ENCODE results near the gene MS4A15.

MS4A15 gene

DNA sequence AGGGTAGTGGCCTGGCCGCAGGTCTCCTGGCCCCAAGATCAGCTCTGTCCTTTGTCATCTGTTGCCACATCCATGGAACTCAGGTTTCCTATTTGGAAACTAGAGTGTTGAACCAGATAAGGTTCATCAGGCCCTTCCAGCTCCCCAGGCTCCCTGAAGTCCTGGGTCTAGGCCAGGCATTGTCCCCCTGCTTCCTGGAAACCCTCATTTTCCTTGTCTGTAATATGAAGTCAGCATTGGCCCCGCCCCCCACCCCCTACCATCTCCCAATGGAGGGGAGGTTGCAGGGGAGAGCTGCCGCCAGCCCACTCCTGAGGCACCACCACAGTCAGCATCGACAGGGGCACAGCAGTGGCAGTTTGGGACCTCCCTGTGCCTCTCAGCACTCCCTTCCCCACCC is 19.5 kb downstream of the MS4A15 start:
- H3K36me3 ChIP-seq (ENCODE audit: insufficient read depth, insufficient read length, low read length), result no peaks in the 10 kb centered on the region
- no peak overlapping the region for H3K4me3 ChIP-seq (ENCODE audit: insufficient read length, low read depth)
- H3K4me1 ChIP-seq (ENCODE audit: insufficient read depth, insufficient read length), result peaks cover 4% of the 10 kb centered on the region
- no peak for DNase-seq (ENCODE audit: low read depth, low spot score)
- no peak overlapping the region for H3K9ac ChIP-seq (ENCODE audit: insufficient read length, low read depth)
- 0 out of 2 replicates have a peak, but pooled peaks cover 5% of the 10 kb centered on the region for H3K9me3 ChIP-seq (ENCODE audit: insufficient read depth, low read length)
- H3K27me3 ChIP-seq (ENCODE audit: insufficient read depth, insufficient read length), result no peaks in the 10 kb centered on the region
- no peak for TF ChIP-seq YY1 (IDR thresholded peaks at IDR 0.05; ENCODE audit: insufficient read depth, insufficient read length)

DNA sequence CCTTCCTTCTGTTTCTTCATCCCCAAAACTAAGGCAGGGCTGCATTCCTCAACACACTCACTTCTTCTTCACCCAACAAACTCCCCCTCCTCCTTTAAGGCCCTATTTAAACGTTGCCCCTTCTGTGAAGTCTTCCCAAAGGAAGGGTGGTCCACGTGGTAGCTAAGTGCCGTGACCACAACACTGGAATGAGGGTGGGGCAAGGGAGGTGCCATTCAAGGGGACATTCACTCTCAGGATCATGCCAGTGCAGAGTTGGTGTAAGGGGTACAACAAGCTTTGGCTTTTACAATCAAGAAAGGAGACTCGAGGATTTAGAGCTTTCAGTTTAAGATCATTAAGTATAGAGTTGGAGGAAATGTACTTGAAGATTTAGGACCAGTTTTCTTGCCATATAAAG is 20.4 kb downstream of the MS4A15 start:
- H3K9me3 ChIP-seq (ENCODE audit: insufficient read depth, low read length), result 0 out of 2 replicates have a peak, but pooled peaks cover 5% of the 10 kb centered on the region
- H3K27me3 ChIP-seq (ENCODE audit: insufficient read depth, insufficient read length), result no peaks in the 10 kb centered on the region
- H3K9ac ChIP-seq (ENCODE audit: insufficient read length, low read depth), result no peak overlapping the region
- no peak overlapping the region for H3K4me3 ChIP-seq (ENCODE audit: insufficient read length, low read depth)
- DNase-seq (ENCODE audit: low read depth, low spot score), result no peak
- peaks cover 4% of the 10 kb centered on the region for H3K4me1 ChIP-seq (ENCODE audit: insufficient read depth, insufficient read length)
- no peaks in the 10 kb centered on the region for H3K36me3 ChIP-seq (ENCODE audit: insufficient read depth, insufficient read length, low read length)
- TF ChIP-seq YY1 (IDR thresholded peaks at IDR 0.05; ENCODE audit: insufficient read depth, insufficient read length) (no peak), SUZ12 (IDR thresholded peaks at IDR 0.05; ENCODE audit: extremely low read depth, insufficient read depth, insufficient read length) (no peak), ZNF274 (IDR thresholded peaks at IDR 0.05; ENCODE audit: low read depth, low read length) (no peak)

DNA sequence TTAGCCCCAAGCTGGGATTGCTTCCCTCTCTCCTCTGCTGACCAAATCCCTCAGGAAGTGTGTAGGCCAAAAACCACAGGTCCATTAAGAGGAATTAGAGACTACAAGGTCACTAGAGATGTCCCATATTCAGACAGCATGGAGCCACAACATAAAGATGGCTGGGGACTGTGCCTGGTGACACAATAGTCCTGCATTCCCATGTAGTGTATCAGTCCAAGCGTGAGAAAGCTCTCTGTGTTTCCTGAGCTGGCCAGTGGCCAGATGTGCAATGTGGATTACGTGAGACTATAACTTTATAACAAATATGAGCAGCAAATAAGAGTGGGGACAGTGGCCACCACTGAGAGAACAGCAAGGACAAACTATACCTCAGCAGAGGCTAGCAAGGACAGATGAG is 20.9 kb downstream of the MS4A15 start:
- DNase-seq (ENCODE audit: low read depth, low spot score), result no peak
- H3K4me1 ChIP-seq (ENCODE audit: insufficient read depth, insufficient read length), result peaks cover 4% of the 10 kb centered on the region
- 0 out of 2 replicates have a peak, but pooled peaks cover 5% of the 10 kb centered on the region for H3K9me3 ChIP-seq (ENCODE audit: insufficient read depth, low read length)
- no peaks in the 10 kb centered on the region for H3K27me3 ChIP-seq (ENCODE audit: insufficient read depth, insufficient read length)
- no peaks in the 10 kb centered on the region for H3K36me3 ChIP-seq (ENCODE audit: insufficient read depth, insufficient read length, low read length)
- TF ChIP-seq YY1 (IDR thresholded peaks at IDR 0.05; ENCODE audit: insufficient read depth, insufficient read length) (no peak), SUZ12 (IDR thresholded peaks at IDR 0.05; ENCODE audit: extremely low read depth, insufficient read depth, insufficient read length) (no peak), ZNF274 (IDR thresholded peaks at IDR 0.05; ENCODE audit: low read depth, low read length) (no peak)
- no peak overlapping the region for H3K4me3 ChIP-seq (ENCODE audit: insufficient read length, low read depth)
- H3K9ac ChIP-seq (ENCODE audit: insufficient read length, low read depth), result no peak overlapping the region

DNA sequence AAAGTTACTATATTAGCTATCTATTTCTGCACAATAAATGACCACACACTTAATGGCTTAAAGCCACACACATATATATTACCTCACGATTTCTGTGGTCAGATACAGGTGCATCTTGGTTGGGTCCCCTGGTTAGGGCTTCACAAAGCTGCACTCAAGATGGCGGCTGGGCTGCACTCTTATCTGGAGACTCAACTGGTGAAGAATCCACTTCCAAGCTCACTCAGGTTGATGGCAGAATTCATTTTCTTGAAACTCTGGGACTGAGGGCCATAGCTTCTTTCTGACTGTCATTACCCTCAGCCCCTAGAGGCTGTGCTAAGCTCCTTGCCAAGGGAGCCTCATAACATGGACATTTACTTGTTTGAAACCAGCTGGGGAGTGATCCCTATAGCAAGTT is 23.4 kb downstream of the MS4A15 start:
- Histone ChIP-seq H3K9ac (ENCODE audit: insufficient read length, low read depth) (no peak overlapping the region), H3K36me3 (ENCODE audit: insufficient read depth, insufficient read length, low read length) (no peaks in the 10 kb centered on the region), H3K4me3 (ENCODE audit: insufficient read length, low read depth) (no peak overlapping the region), H3K4me1 (ENCODE audit: insufficient read depth, insufficient read length) (peaks cover 4% of the 10 kb centered on the region), H3K27me3 (ENCODE audit: insufficient read depth, insufficient read length) (no peaks in the 10 kb centered on the region), H3K9me3 (ENCODE audit: insufficient read depth, low read length) (0 out of 2 replicates have a peak, but pooled peaks cover 5% of the 10 kb centered on the region)
- DNase-seq (ENCODE audit: low read depth, low spot score), result no peak
- TF ChIP-seq YY1 (IDR thresholded peaks at IDR 0.05; ENCODE audit: insufficient read depth, insufficient read length), result no peak
- TF ChIP-seq SUZ12 (IDR thresholded peaks at IDR 0.05; ENCODE audit: extremely low read depth, insufficient read depth, insufficient read length), result no peak
- no peak for TF ChIP-seq ZNF274 (IDR thresholded peaks at IDR 0.05; ENCODE audit: low read depth, low read length)

DNA sequence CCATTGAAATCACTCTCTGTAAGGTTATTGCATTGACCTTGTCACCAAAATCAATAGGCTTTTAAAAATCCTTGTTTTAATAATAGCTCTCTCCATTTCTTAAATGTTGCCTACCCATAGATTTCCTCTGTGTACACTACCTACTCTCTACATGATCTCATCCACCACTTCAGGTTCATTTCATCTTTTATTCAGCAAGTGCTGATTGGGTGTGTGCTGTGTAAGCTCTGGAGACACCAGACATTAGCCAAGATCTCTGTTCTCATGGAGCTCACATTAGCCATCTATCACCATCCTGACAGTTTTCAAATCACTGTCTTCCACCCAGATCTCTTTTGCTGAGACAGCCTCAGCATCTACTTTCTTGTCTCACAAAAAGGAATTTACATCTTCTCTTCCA is 24.1 kb downstream of the MS4A15 start:
- Histone ChIP-seq H3K36me3 (ENCODE audit: insufficient read depth, insufficient read length, low read length) (no peaks in the 10 kb centered on the region), H3K9me3 (ENCODE audit: insufficient read depth, low read length) (0 out of 2 replicates have a peak, but pooled peaks cover 5% of the 10 kb centered on the region), H3K4me3 (ENCODE audit: insufficient read length, low read depth) (no peak overlapping the region), H3K4me1 (ENCODE audit: insufficient read depth, insufficient read length) (peaks cover 4% of the 10 kb centered on the region), H3K27me3 (ENCODE audit: insufficient read depth, insufficient read length) (no peaks in the 10 kb centered on the region), H3K9ac (ENCODE audit: insufficient read length, low read depth) (no peak overlapping the region)
- TF ChIP-seq YY1 (IDR thresholded peaks at IDR 0.05; ENCODE audit: insufficient read depth, insufficient read length), result no peak
- no peak for TF ChIP-seq SUZ12 (IDR thresholded peaks at IDR 0.05; ENCODE audit: extremely low read depth, insufficient read depth, insufficient read length)
- no peak for TF ChIP-seq ZNF274 (IDR thresholded peaks at IDR 0.05; ENCODE audit: low read depth, low read length)
- DNase-seq (ENCODE audit: low read depth, low spot score), result no peak

DNA sequence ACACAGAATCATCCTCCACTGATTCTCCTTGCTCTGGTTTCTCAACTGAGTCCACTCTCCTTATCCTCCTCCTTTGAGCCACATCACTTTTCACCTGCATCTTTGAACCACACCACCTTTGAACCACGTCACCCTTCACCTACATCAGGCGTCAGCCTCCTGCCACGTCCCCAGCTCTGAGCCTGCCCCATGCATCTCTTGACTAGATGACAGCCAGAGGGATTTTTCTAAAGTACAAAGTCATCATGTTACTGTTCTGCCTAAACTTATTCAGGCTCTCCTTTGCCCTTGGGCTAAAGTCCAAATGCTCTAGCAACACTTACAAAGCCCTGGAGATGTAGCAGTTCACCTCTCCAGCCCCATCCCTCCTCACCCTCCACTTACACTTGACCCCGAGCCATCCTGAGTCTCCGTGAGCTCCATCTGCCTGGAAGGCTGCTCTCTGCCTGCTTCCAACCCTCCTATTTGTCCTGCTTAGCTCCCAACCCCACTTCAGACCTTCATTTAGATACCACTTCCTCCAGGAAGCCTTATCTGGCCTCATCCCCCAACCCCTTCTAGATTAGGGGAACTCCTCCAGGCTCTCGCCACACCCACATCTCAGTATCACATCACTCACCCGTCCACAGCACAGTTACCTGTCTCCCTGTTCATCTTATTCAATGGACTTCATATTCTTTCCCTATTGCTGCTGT is 24.8 kb downstream of the MS4A15 start:
- Histone ChIP-seq H3K27me3 (ENCODE audit: insufficient read depth, insufficient read length) (no peaks in the 10 kb centered on the region), H3K9ac (ENCODE audit: insufficient read length, low read depth) (no peak overlapping the region), H3K4me1 (ENCODE audit: insufficient read depth, insufficient read length) (peaks cover 5% of the 10 kb centered on the region), H3K9me3 (ENCODE audit: insufficient read depth, low read length) (0 out of 2 replicates have a peak, but pooled peaks cover 5% of the 10 kb centered on the region), H3K4me3 (ENCODE audit: insufficient read length, low read depth) (no peak overlapping the region), H3K36me3 (ENCODE audit: insufficient read depth, insufficient read length, low read length) (no peaks in the 10 kb centered on the region)
- DNase-seq (ENCODE audit: low read depth, low spot score), result no peak
- TF ChIP-seq SUZ12 (IDR thresholded peaks at IDR 0.05; ENCODE audit: extremely low read depth, insufficient read depth, insufficient read length) (no peak), ZNF274 (IDR thresholded peaks at IDR 0.05; ENCODE audit: low read depth, low read length) (no peak), YY1 (IDR thresholded peaks at IDR 0.05; ENCODE audit: insufficient read depth, insufficient read length) (no peak)

DNA sequence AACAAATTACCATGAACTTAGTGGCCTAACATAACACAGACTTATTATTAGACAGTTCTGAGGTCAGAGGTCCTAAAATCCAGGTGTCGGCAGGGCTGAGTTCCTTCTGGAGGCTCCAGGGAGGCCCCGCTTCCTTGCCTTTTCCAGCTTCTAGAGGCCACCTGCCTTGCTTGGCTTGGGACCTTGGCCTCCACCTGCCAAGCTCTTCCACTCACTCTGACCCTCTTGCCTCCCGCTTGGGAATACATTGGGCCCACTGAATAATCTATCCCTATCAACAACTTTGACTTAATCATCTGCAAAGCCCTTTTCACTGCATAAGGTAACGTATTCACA is 25.3 kb downstream of the MS4A15 start:
- no peak for TF ChIP-seq YY1 (IDR thresholded peaks at IDR 0.05; ENCODE audit: insufficient read depth, insufficient read length)
- TF ChIP-seq SUZ12 (IDR thresholded peaks at IDR 0.05; ENCODE audit: extremely low read depth, insufficient read depth, insufficient read length), result no peak
- TF ChIP-seq ZNF274 (IDR thresholded peaks at IDR 0.05; ENCODE audit: low read depth, low read length), result no peak
- Histone ChIP-seq H3K4me3 (ENCODE audit: insufficient read length, low read depth) (no peak overlapping the region), H3K4me1 (ENCODE audit: insufficient read depth, insufficient read length) (peaks cover 5% of the 10 kb centered on the region), H3K36me3 (ENCODE audit: insufficient read depth, insufficient read length, low read length) (no peaks in the 10 kb centered on the region), H3K27me3 (ENCODE audit: insufficient read depth, insufficient read length) (no peaks in the 10 kb centered on the region), H3K9me3 (ENCODE audit: insufficient read depth, low read length) (0 out of 2 replicates have a peak, but pooled peaks cover 5% of the 10 kb centered on the region), H3K9ac (ENCODE audit: insufficient read length, low read depth) (no peak overlapping the region)
- no peak for DNase-seq (ENCODE audit: low read depth, low spot score)
